Measurements from ENCODE around the gene ITM2B. TPM values are rescaled to one million over a fixed set of nuclear protein-coding genes. Genes with fewer than 3 reads are reported as not detected.

ITM2B gene
- total and polyA plus RNA-seq, 2 experiments from 2014 or later: 139 to 318 TPM

DNA sequence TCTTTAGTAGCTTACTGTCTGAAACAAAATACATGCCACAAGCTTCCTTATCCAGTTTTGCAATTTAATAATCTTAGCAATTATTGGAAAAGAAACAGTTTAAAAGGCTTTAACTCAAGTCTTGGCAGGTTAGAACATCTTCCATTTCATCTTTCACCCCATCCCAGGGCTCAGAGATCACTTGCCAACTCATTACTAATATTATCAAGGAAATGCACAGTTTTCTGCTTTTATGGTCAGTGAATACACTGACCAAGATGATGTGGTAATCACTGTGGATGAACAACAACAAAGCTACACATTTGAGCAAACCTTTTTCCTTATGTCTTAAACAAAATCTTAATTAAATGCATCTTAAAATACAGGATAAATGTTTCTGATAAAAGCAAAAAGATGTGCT lies 48.0 kb upstream of the ITM2B start:
- no peak overlapping the region for H3K4me2 ChIP-seq
- ATAC-seq (no peak), DNase-seq (ENCODE audit: low spot score) (no peak)
- Mint-ChIP-seq H3K9me3 (no peaks in the 10 kb centered on the region), H3K27ac (no peak overlapping the region), H3K36me3 (ENCODE audit: low read depth) (no peaks in the 10 kb centered on the region), H3K4me1 (peaks cover 21% of the 10 kb centered on the region; the same call in 2 of the 3 replicates), H3K27me3 (ENCODE audit: insufficient read depth, low read depth, poor library complexity) (no peaks in the 10 kb centered on the region), H3K4me3 (no peak overlapping the region)
- H3K4me3 ChIP-seq: no peak overlapping the region
- TF ChIP-seq ZNF114 (CRISPR knock-in tag; IDR thresholded peaks at IDR 0.05): no peak
- TF ChIP-seq NANOG (IDR thresholded peaks at IDR 0.05; ENCODE audit: borderline replicate concordance): no peak
- TF ChIP-seq, protein P1, sequence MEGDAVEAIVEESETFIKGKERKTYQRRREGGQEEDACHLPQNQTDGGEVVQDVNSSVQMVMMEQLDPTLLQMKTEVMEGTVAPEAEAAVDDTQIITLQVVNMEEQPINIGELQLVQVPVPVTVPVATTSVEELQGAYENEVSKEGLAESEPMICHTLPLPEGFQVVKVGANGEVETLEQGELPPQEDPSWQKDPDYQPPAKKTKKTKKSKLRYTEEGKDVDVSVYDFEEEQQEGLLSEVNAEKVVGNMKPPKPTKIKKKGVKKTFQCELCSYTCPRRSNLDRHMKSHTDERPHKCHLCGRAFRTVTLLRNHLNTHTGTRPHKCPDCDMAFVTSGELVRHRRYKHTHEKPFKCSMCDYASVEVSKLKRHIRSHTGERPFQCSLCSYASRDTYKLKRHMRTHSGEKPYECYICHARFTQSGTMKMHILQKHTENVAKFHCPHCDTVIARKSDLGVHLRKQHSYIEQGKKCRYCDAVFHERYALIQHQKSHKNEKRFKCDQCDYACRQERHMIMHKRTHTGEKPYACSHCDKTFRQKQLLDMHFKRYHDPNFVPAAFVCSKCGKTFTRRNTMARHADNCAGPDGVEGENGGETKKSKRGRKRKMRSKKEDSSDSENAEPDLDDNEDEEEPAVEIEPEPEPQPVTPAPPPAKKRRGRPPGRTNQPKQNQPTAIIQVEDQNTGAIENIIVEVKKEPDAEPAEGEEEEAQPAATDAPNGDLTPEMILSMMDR (conservative IDR thresholded peaks at IDR 0.05; ENCODE audit: low read depth in 2 of 2): no peak
- no peak for TF ChIP-seq STAT1 (IDR thresholded peaks at IDR 0.05; ENCODE audit: unreplicated experiment)
- no peak for TF ChIP-seq POLR2AphosphoS5 (IDR thresholded peaks at IDR 0.05; ENCODE audit: low read depth)
- TF ChIP-seq, protein P2, sequence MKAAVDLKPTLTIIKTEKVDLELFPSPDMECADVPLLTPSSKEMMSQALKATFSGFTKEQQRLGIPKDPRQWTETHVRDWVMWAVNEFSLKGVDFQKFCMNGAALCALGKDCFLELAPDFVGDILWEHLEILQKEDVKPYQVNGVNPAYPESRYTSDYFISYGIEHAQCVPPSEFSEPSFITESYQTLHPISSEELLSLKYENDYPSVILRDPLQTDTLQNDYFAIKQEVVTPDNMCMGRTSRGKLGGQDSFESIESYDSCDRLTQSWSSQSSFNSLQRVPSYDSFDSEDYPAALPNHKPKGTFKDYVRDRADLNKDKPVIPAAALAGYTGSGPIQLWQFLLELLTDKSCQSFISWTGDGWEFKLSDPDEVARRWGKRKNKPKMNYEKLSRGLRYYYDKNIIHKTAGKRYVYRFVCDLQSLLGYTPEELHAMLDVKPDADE (IDR thresholded peaks at IDR 0.05): no peak
- TF ChIP-seq, protein P3, sequence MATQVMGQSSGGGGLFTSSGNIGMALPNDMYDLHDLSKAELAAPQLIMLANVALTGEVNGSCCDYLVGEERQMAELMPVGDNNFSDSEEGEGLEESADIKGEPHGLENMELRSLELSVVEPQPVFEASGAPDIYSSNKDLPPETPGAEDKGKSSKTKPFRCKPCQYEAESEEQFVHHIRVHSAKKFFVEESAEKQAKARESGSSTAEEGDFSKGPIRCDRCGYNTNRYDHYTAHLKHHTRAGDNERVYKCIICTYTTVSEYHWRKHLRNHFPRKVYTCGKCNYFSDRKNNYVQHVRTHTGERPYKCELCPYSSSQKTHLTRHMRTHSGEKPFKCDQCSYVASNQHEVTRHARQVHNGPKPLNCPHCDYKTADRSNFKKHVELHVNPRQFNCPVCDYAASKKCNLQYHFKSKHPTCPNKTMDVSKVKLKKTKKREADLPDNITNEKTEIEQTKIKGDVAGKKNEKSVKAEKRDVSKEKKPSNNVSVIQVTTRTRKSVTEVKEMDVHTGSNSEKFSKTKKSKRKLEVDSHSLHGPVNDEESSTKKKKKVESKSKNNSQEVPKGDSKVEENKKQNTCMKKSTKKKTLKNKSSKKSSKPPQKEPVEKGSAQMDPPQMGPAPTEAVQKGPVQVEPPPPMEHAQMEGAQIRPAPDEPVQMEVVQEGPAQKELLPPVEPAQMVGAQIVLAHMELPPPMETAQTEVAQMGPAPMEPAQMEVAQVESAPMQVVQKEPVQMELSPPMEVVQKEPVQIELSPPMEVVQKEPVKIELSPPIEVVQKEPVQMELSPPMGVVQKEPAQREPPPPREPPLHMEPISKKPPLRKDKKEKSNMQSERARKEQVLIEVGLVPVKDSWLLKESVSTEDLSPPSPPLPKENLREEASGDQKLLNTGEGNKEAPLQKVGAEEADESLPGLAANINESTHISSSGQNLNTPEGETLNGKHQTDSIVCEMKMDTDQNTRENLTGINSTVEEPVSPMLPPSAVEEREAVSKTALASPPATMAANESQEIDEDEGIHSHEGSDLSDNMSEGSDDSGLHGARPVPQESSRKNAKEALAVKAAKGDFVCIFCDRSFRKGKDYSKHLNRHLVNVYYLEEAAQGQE (IDR thresholded peaks at IDR 0.05; ENCODE audit: unreplicated experiment): no peak
- TF ChIP-seq, protein P4, sequence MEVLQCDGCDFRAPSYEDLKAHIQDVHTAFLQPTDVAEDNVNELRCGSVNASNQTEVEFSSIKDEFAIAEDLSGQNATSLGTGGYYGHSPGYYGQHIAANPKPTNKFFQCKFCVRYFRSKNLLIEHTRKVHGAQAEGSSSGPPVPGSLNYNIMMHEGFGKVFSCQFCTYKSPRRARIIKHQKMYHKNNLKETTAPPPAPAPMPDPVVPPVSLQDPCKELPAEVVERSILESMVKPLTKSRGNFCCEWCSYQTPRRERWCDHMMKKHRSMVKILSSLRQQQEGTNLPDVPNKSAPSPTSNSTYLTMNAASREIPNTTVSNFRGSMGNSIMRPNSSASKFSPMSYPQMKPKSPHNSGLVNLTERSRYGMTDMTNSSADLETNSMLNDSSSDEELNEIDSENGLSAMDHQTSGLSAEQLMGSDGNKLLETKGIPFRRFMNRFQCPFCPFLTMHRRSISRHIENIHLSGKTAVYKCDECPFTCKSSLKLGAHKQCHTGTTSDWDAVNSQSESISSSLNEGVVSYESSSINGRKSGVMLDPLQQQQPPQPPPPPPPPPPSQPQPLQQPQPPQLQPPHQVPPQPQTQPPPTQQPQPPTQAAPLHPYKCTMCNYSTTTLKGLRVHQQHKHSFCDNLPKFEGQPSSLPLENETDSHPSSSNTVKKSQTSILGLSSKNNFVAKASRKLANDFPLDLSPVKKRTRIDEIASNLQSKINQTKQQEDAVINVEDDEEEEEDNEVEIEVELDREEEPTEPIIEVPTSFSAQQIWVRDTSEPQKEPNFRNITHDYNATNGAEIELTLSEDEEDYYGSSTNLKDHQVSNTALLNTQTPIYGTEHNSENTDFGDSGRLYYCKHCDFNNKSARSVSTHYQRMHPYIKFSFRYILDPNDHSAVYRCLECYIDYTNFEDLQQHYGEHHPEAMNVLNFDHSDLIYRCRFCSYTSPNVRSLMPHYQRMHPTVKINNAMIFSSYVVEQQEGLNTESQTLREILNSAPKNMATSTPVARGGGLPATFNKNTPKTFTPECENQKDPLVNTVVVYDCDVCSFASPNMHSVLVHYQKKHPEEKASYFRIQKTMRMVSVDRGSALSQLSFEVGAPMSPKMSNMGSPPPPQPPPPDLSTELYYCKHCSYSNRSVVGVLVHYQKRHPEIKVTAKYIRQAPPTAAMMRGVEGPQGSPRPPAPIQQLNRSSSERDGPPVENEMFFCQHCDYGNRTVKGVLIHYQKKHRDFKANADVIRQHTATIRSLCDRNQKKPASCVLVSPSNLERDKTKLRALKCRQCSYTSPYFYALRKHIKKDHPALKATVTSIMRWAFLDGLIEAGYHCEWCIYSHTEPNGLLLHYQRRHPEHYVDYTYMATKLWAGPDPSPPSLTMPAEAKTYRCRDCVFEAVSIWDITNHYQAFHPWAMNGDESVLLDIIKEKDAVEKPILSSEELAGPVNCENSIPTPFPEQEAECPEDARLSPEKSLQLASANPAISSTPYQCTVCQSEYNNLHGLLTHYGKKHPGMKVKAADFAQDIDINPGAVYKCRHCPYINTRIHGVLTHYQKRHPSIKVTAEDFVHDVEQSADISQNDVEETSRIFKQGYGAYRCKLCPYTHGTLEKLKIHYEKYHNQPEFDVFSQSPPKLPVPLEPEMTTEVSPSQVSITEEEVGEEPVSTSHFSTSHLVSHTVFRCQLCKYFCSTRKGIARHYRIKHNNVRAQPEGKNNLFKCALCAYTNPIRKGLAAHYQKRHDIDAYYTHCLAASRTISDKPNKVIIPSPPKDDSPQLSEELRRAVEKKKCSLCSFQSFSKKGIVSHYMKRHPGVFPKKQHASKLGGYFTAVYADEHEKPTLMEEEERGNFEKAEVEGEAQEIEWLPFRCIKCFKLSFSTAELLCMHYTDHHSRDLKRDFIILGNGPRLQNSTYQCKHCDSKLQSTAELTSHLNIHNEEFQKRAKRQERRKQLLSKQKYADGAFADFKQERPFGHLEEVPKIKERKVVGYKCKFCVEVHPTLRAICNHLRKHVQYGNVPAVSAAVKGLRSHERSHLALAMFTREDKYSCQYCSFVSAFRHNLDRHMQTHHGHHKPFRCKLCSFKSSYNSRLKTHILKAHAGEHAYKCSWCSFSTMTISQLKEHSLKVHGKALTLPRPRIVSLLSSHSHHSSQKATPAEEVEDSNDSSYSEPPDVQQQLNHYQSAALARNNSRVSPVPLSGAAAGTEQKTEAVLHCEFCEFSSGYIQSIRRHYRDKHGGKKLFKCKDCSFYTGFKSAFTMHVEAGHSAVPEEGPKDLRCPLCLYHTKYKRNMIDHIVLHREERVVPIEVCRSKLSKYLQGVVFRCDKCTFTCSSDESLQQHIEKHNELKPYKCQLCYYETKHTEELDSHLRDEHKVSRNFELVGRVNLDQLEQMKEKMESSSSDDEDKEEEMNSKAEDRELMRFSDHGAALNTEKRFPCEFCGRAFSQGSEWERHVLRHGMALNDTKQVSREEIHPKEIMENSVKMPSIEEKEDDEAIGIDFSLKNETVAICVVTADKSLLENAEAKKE (CRISPR knock-in tag; IDR thresholded peaks at IDR 0.05): no peak
- no peak for TF ChIP-seq EZH2 (IDR thresholded peaks at IDR 0.05; ENCODE audit: low read depth, unreplicated experiment)
- no peak for TF ChIP-seq CREB1 (CRISPR knock-in tag; IDR thresholded peaks at IDR 0.05; ENCODE audit: low read depth)
- TF ChIP-seq JUNB (IDR thresholded peaks at IDR 0.05; ENCODE audit: unreplicated experiment): no peak
- TF ChIP-seq EZH2phosphoT487 (IDR thresholded peaks at IDR 0.05; ENCODE audit: unreplicated experiment): no peak
- no peak for TF ChIP-seq ZNF331 (CRISPR knock-in tag; IDR thresholded peaks at IDR 0.05; ENCODE audit: low read depth)
- H3K9me2 ChIP-seq (ENCODE audit: insufficient read depth): no peaks in the 10 kb centered on the region
- peaks cover 9% of the 10 kb centered on the region; the same call in 1 of the 2 replicates for H3K4me1 ChIP-seq (ENCODE audit: insufficient read depth)
- no peaks in the 10 kb centered on the region for H3F3A ChIP-seq (replicated peaks; ENCODE audit: low read depth)
- H3K36me3 ChIP-seq (ENCODE audit: insufficient read depth): no peaks in the 10 kb centered on the region
- no peaks in the 10 kb centered on the region for H3K79me2 ChIP-seq (replicated peaks; ENCODE audit: insufficient read depth)
- H2AFZ ChIP-seq: peak overlapping the region; percentile 40; the same call in 1 of the 2 replicates
- no peaks in the 10 kb centered on the region for H3K27me3 ChIP-seq (ENCODE audit: insufficient read depth)
- no peak overlapping the region for H3K27ac ChIP-seq (ENCODE audit: low read depth)
- no peaks in the 10 kb centered on the region for H4K20me1 ChIP-seq (replicated peaks; ENCODE audit: insufficient read depth)

Data from GM23338 (cell line).